Lung (tissue), 12 donors: Measurements from ENCODE around the gene SLC5A3. TPM values are rescaled to one million over a fixed set of nuclear protein-coding genes. Genes with fewer than 3 reads are reported as not detected.

Source experiments
- ATAC-seq: fragments of 200-7000 bp; cut with Tn5 transposase; one replicate; pipeline ENCODE4 v1.9.1; 2020; ENCODE audit warnings: moderate number of reproducible peaks; ENCODE audit not compliant: insufficient read depth, low FRiP score
- DNase-seq, 3 donors: peaks; one replicate each; pipeline ENCODE4 v3.0.0-alpha.2; 2013 to 2017
- H3K27ac ChIP-seq, 2 donors: one replicate each; pipeline ENCODE4 v1.5.1; 2013; ENCODE audit warnings: mild to moderate bottlenecking in 2 of 2, moderate library complexity in 2 of 2, control low read depth in 1 of 2, inconsistent platforms in 1 of 2, low read depth in 1 of 2, low read length in 1 of 2
- H3K27me3 ChIP-seq, 3 donors: one replicate each; pipeline ENCODE4 v1.5.1; 2013; ENCODE audit warnings: low read length in 2 of 3; ENCODE audit not compliant: control insufficient read depth in 3 of 3, insufficient read depth in 3 of 3
- H3K36me3 ChIP-seq, 4 donors: one replicate each; pipeline ENCODE4 v1.5.1; 2013; ENCODE audit warnings: low read length in 4 of 4, mild to moderate bottlenecking in 1 of 4, moderate library complexity in 1 of 4; ENCODE audit not compliant: control insufficient read depth in 4 of 4, insufficient read depth in 4 of 4
- H3K4me1 ChIP-seq, 5 donors: one replicate each; pipeline ENCODE4 v1.5.1; 2013; ENCODE audit warnings: low read length in 5 of 5, mild to moderate bottlenecking in 2 of 5, moderate library complexity in 1 of 5; ENCODE audit not compliant: control insufficient read depth in 5 of 5, insufficient read depth in 5 of 5
- H3K4me3 ChIP-seq: one replicate; pipeline ENCODE4 v1.5.1; 2013; ENCODE audit warnings: mild to moderate bottlenecking, control low read depth, moderate library complexity
- H3K9ac ChIP-seq, 2 donors: one replicate each; pipeline ENCODE4 v1.5.1; 2013; ENCODE audit warnings: low read length in 2 of 2, control low read depth in 1 of 2; ENCODE audit not compliant: insufficient read depth in 1 of 2
- H3K9me3 ChIP-seq, 4 donors: one replicate each; pipeline ENCODE4 v1.5.1; 2013; ENCODE audit warnings: low read length in 3 of 4, mild to moderate bottlenecking in 1 of 4, moderate library complexity in 1 of 4; ENCODE audit not compliant: control insufficient read depth in 4 of 4, insufficient read depth in 3 of 4
- CTCF ChIP-seq: IDR thresholded peaks from 2 replicates; pipeline ENCODE4 v1.5.1; 2012; ENCODE audit warnings: mild to moderate bottlenecking; ENCODE audit errors: control extremely low read depth, extremely low read depth
- WGBS, 2 donors: extraction: QIAGEN DNeasy Blood & Tissue Kit; methylation state at CpG; one replicate each; pipeline ENCODE4 v1.1.7; 2013; 5-methylcytosine and 5-hydroxymethylcytosine counted together
- polyA plus RNA-seq, 2 donors: library from polyadenylated mRNA; stranded (reverse); fragments of 200-250 nt; gene quantifications; one replicate each; pipeline ENCODE4 v1.2.1, GENCODE V29; 2013
- total RNA-seq, 2 donors: library from RNA; depleted of rRNA in 1 of 2; stranded (reverse); fragments of >200 nt in 1 of 2; gene quantifications; one replicate each; pipeline ENCODE4 v1.2.1, GENCODE V29; 2014 to 2021
- donor health status: control.
- donor health status: control.
- donor health status: Bipolar disorder and iron deficiency.
- donor health status: healthy.
- donor health status: DM: yes; HTN: yes; CAD: no.

SLC5A3 gene
- total and polyA plus RNA-seq, 4 donors: 1.8 to 49.1 (median 7.0) TPM

GRCh38 chr21:34088752-34089151, 15.4 kb downstream of the SLC5A3 start:
- ATAC-seq: no peak
- WGBS, 2 donors: 88 to 94% methylated on average over 3 of the region's 3 CpGs

GRCh38 chr21:34091032-34091431, 17.7 kb downstream of the SLC5A3 start:
- no peak for ATAC-seq
- Histone ChIP-seq H3K27me3 (no peaks in the 10 kb centered on the region), H3K9ac (no peak overlapping the region), H3K27ac (no peak overlapping the region), H3K4me3 (no peak overlapping the region), H3K36me3 (peaks cover 2 to 11% (median 8%) of the 10 kb centered on the region in 4 donors), H3K4me1 (peaks cover 0 to 24% (median 7%) of the 10 kb centered on the region in 5 donors), H3K9me3 (no peaks in the 10 kb centered on the region)
- TF ChIP-seq CTCF: no peak
- WGBS, 2 donors: 68 to 70% methylated on average over 3 to 4 of the region's 4 CpGs
- no peak for DNase-seq

More at GRCh38 chr21:34088752-34089151, 15.4 kb downstream of the SLC5A3 start:
- H3K36me3 ChIP-seq: peaks cover 0 to 3% (median 0%) of the 10 kb centered on the region in 4 donors
- no peak overlapping the region for H3K9ac ChIP-seq
- DNase-seq: no peak
- no peak overlapping the region for H3K4me3 ChIP-seq
- no peaks in the 10 kb centered on the region for H3K27me3 ChIP-seq
- H3K4me1 ChIP-seq: peaks cover 0 to 27% (median 7%) of the 10 kb centered on the region in 5 donors
- no peaks in the 10 kb centered on the region for H3K9me3 ChIP-seq
- no peak overlapping the region for H3K27ac ChIP-seq
- TF ChIP-seq CTCF: no peak

- Histone ChIP-seq H3K9me3 (no peaks in the 10 kb centered on the region), H3K27me3 (no peaks in the 10 kb centered on the region), H3K9ac (no peak overlapping the region), H3K4me1 (peaks cover 0 to 21% (median 7%) of the 10 kb centered on the region in 5 donors), H3K27ac (no peak overlapping the region), H3K36me3 (peaks cover 5 to 15% (median 9%) of the 10 kb centered on the region in 4 donors), H3K4me3 (no peak overlapping the region)
- 93 to 95% methylated on average over 2 of the region's 2 CpGs for WGBS, 2 donors
- DNase-seq (no peak), ATAC-seq (no peak)
- no peak for TF ChIP-seq CTCF
Measured at GRCh38 chr21:34091607-34092006, 18.2 kb downstream of the SLC5A3 start.
